ENCODE results near the gene BRINP3.

BRINP3 gene

GRCh38 chr1:190474650-190475211 is 2.9 kb downstream of the BRINP3 start:
- TF ChIP-seq CTCF (conservative IDR thresholded peaks at IDR 0.05) (no peak), ZFX (IDR thresholded peaks at IDR 0.05) (no peak)
- no peak overlapping the region for H3K27ac ChIP-seq

- no peak for TF ChIP-seq CTCF (conservative IDR thresholded peaks at IDR 0.05)
- no peak for TF ChIP-seq ZFX (IDR thresholded peaks at IDR 0.05)
- H3K27ac ChIP-seq: no peak overlapping the region
These were observed 3.7 kb downstream of the BRINP3 start for GRCh38 chr1:190474010-190474409.

- H3K27ac ChIP-seq: no peak overlapping the region
- no peak for TF ChIP-seq ZFX (IDR thresholded peaks at IDR 0.05)
- no peak for TF ChIP-seq CTCF (conservative IDR thresholded peaks at IDR 0.05)
These were observed 5.2 kb downstream of the BRINP3 start for GRCh38 chr1:190472494-190472893.

GRCh38 chr1:190472042-190472441 is 5.6 kb downstream of the BRINP3 start:
- TF ChIP-seq CTCF (conservative IDR thresholded peaks at IDR 0.05) (no peak), ZFX (IDR thresholded peaks at IDR 0.05) (no peak)
- H3K27ac ChIP-seq: no peak overlapping the region

- H3K27ac ChIP-seq: no peak overlapping the region
- TF ChIP-seq ZFX (IDR thresholded peaks at IDR 0.05) (no peak), CTCF (conservative IDR thresholded peaks at IDR 0.05) (no peak)
These were observed 13.0 kb downstream of the BRINP3 start for GRCh38 chr1:190464690-190465089.

GRCh38 chr1:190456129-190456528 is 21.5 kb downstream of the BRINP3 start:
- no peak overlapping the region for H3K27ac ChIP-seq
- TF ChIP-seq CTCF (conservative IDR thresholded peaks at IDR 0.05): no peak
- TF ChIP-seq ZFX (IDR thresholded peaks at IDR 0.05): no peak

- no peak overlapping the region for H3K27ac ChIP-seq
- TF ChIP-seq ZFX (IDR thresholded peaks at IDR 0.05) (no peak), CTCF (conservative IDR thresholded peaks at IDR 0.05) (no peak)
These were observed 22.0 kb downstream of the BRINP3 start for GRCh38 chr1:190455631-190456030.

All from C4-2B (cell line).